Jurkat, Clone E6-1 (cell line): Measurements from ENCODE around the gene OR7C1.
"Not testable (repeated sequence)": the region's sequence is repeated elsewhere in the genome, so short reads cannot be mapped to it uniquely, and the experiment has no call there.

ENCODE experiments used
- DNase-seq: peaks from one replicate; pipeline ENCODE4 v3.0.0-alpha.2; 2011; ENCODE audit warnings: low read depth, low spot score
- H3K4me3 ChIP-seq: 2 replicates; pipeline ENCODE4 v1.5.1; 2011; ENCODE audit warnings: mild to moderate bottlenecking, low read length, control low read depth, moderate library complexity

OR7C1 gene

GRCh38 chr19:14770136-14770535 is 64.8 kb downstream of the OR7C1 start:
- DNase-seq = no peak
- H3K4me3 ChIP-seq = no peak overlapping the region

GRCh38 chr19:14769201-14769600 is 65.8 kb downstream of the OR7C1 start:
- H3K4me3 ChIP-seq = no peak overlapping the region
- DNase-seq = no peak

GRCh38 chr19:14768001-14768400 is 67.0 kb downstream of the OR7C1 start:
- H3K4me3 ChIP-seq = no peak overlapping the region
- DNase-seq = no peak

GRCh38 chr19:14767466-14767971 is 67.5 kb downstream of the OR7C1 start:
- DNase-seq = no peak
- H3K4me3 ChIP-seq = no peak overlapping the region

- DNase-seq, H3K4me3 ChIP-seq: not testable (repeated sequence)
These were observed 69.1 kb downstream of the OR7C1 start for GRCh38 chr19:14765841-14766240.

- DNase-seq, H3K4me3 ChIP-seq: not testable (repeated sequence)
These were observed 69.6 kb downstream of the OR7C1 start for GRCh38 chr19:14765403-14765802.

- DNase-seq = no peak
- H3K4me3 ChIP-seq = no peak overlapping the region
These were observed 70.6 kb downstream of the OR7C1 start for GRCh38 chr19:14764401-14764800.

- no peak overlapping the region for H3K4me3 ChIP-seq
- no peak for DNase-seq
These were observed 71.4 kb downstream of the OR7C1 start for GRCh38 chr19:14763497-14764145.

GRCh38 chr19:14762111-14762510 is 72.9 kb downstream of the OR7C1 start:
- no peak for DNase-seq
- H3K4me3 ChIP-seq = no peak overlapping the region

- H3K4me3 ChIP-seq = no peak overlapping the region
- DNase-seq = no peak
These were observed 73.4 kb downstream of the OR7C1 start for GRCh38 chr19:14761607-14762006.

- DNase-seq = no peak
- H3K4me3 ChIP-seq = no peak overlapping the region
These were observed 76.2 kb downstream of the OR7C1 start for GRCh38 chr19:14758816-14759215.

GRCh38 chr19:14748601-14749000 is 86.4 kb downstream of the OR7C1 start:
- no peak for DNase-seq
- no peak overlapping the region for H3K4me3 ChIP-seq
